T-helper 2 cell treated with Interferon-gamma antibody and Interleukin-4, amounts not matched to agents 100 ng/mL and 5 ng/mL, for 36 hours (primary cell): Measurements from ENCODE around the gene NEMP1. TPM values are rescaled to one million over a fixed set of nuclear protein-coding genes. Genes with fewer than 3 reads are reported as not detected.

ENCODE experiments used
- intact Hi-C: fragments of 100-400 bp; cut with micrococcal nuclease; formaldehyde crosslinking; loops from one replicate; pipeline ENCODE4 v1.15.1; 2023
- total RNA-seq: library from RNA; stranded (reverse); gene quantifications from 2 replicates; pipeline ENCODE4 v1.2.3, GENCODE V29; 2022

Gene NEMP1
- total RNA-seq, 1 donor from 2014 or later, result 48.4 TPM

- intact Hi-C loops, result loop anchor here (1.0 kb wide), 1 partner anchor 249 kb away; no protein-coding TSS in a partner anchor
Observed at GRCh38 chr12:57005980-57006808, 72.4 kb downstream of the NEMP1 start, which contains the start of gene ZBTB39. TSS of gene ZBTB39 (minus strand) at chr12:57006546. CDS start at chr12:57004917, 1,629 bp downstream.

Other genes starting within 250 kb of the NEMP1 start
- gene SDR9C7, start 144.4 kb downstream of the NEMP1 start, total RNA-seq, result not detected in 2 replicates
- gene RDH16, start 121.2 kb downstream of the NEMP1 start, total RNA-seq, result 0.23 and 0.32 TPM in 2 replicates
- 8.8 and 9.5 TPM in 2 replicates for gene ZBTB39, start 72.2 kb downstream of the NEMP1 start, total RNA-seq
- not detected in 2 replicates for gene TAC3, start 62.3 kb downstream of the NEMP1 start, total RNA-seq
- 0.64 and 1.2 TPM in 2 replicates for gene MYO1A, start 28.7 kb downstream of the NEMP1 start, total RNA-seq
- gene NAB2, start 10.3 kb upstream of the NEMP1 start, total RNA-seq, result 11.0 and 11.9 TPM in 2 replicates
- gene STAT6, start 32.6 kb upstream of the NEMP1 start, total RNA-seq, result 193 and 194 TPM in 2 replicates
- gene LRP1, start 49.7 kb upstream of the NEMP1 start, total RNA-seq, result 0.57 and 0.91 TPM in 2 replicates
- gene LRP1-AS, start 68.8 kb upstream of the NEMP1 start, total RNA-seq, result not detected in 2 replicates
- gene NXPH4, start 138.0 kb upstream of the NEMP1 start, total RNA-seq, result 0.43 and 1.0 TPM in 2 replicates
- gene SHMT2, start 150.9 kb upstream of the NEMP1 start, total RNA-seq, result 176 and 178 TPM in 2 replicates
- 8.8 and 9.1 TPM in 2 replicates for gene STAC3, start 172.4 kb upstream of the NEMP1 start, total RNA-seq